Stimulated activated CD4-positive, alpha-beta T cell treated with anti-CD3 and anti-CD28 coated beads, TNF-alpha, amount 100 ng/mL, for 48 hours (primary cell): ENCODE measurements around the gene TIGD1.
"Not testable (repeated sequence)": the region's sequence is repeated elsewhere in the genome, so short reads cannot be mapped to it uniquely, and the experiment has no call there.

Experiments
- DNase-seq, 3 donors: peaks; one replicate each; pipeline ENCODE4 v3.0.0-alpha.2; 2020; ENCODE audit warnings: low read depth in 3 of 3

Gene TIGD1

DNA sequence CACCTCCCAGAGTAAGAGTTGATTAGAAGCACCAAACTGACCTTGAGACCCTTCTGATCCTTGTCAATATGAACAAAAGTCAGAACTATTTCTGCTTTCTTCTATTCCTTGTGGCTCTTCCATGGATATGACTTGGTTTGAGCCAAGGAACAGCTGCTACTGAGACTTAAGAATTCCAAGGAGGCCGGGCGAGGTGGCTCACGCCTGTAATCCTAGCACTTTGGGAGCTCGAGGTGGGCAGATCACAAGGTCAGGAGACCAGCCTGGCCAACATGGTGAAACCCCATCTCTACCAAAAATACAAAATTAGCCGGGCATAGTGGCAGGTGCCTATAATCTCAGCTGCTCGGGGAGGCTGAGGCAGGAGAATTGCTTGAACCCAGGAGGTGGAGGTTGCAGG lies 20.1 kb upstream of the TIGD1 start:
- DNase-seq = not testable (repeated sequence)

GRCh38 chr2:232569541-232569940 lies 19.2 kb upstream of the TIGD1 start:
- DNase-seq = no peak

- DNase-seq = no peak
Observed at GRCh38 chr2:232568161-232568560, 17.8 kb upstream of the TIGD1 start.

DNA sequence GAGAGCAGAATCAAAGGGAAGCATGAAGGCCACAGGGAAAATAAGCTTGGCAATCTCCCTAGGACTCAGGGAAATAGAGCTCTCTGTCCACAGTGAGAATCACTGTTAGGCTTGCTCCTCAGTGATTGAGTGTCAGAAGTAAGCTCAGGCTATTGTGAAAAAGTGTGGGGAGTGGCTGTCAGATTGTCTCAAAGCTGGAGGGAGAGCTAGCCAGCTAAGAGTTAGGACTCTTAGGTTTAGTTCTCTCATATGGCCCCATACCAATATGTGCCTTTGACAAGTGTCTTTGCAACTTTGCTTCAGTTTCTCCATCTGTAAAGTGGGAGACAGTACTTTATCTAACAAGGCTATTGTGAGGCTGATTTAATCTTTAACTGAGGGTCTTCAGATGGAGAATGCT lies 17.4 kb upstream of the TIGD1 start:
- no peak for DNase-seq

- no peak for DNase-seq
Observed at GRCh38 chr2:232563580-232563979, 13.2 kb upstream of the TIGD1 start.

GRCh38 chr2:232562515-232563151 lies 12.3 kb upstream of the TIGD1 start:
- DNase-seq = no peak

DNA sequence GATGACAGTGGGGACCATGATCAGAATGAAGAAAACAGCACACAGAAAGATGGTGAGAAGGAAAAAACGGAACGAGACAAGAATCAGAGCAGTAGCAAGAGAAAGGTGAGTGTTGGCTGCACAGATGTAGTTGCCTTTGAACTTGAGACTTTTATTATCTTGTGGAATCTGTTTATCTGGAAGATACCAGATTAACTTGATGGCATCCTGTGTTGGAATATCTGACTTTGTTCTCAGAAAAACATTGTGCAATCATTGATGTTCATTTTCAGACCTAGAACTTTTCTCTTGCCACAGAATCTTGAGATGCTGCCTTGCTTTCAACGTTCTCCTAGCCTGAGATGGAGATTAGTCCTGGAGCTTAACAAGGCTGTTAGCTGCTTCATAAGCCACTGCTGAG lies 6.1 kb upstream of the TIGD1 start:
- DNase-seq = no peak

- DNase-seq = no peak
Observed at GRCh38 chr2:232551776-232552175, 1.4 kb upstream of the TIGD1 start.

- DNase-seq = no peak
Observed at GRCh38 chr2:232551250-232551638, 887 bp upstream of the TIGD1 start.

DNA sequence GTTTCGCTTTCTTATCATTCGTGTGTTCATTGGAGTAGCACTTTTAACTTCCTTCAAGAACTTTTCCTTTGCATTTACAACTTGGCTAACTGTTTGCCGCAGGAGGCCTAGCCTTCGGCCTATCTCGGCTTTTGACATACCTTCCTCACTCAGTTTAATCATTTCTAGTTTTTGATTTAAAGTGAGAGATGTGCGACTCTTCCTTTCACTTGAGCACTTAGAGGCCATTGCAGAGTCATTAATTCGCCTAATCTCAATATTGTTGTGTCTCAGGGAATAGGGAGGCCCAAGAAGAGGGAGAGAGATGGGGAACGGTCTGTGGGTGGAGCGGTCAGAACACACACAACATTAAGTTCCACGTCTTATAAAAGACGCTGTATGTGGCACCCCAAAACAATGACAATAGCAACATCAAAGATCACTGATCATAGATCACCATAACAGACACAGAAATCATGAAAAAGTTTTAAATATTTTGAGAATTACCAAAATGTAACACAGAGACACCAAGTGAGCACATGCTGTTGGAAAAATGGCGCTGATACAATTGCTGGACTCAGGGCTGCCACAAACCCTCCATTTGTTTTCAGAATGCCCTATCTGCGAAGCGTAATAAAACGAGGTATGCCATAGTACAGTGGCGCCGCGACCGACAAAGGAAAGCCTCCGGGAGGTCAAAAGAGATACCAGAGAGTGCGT lies 553 bp downstream of the TIGD1 start:
- no peak for DNase-seq

GRCh38 chr2:232547991-232548390 lies 2.4 kb downstream of the TIGD1 start:
- DNase-seq = no peak

DNA sequence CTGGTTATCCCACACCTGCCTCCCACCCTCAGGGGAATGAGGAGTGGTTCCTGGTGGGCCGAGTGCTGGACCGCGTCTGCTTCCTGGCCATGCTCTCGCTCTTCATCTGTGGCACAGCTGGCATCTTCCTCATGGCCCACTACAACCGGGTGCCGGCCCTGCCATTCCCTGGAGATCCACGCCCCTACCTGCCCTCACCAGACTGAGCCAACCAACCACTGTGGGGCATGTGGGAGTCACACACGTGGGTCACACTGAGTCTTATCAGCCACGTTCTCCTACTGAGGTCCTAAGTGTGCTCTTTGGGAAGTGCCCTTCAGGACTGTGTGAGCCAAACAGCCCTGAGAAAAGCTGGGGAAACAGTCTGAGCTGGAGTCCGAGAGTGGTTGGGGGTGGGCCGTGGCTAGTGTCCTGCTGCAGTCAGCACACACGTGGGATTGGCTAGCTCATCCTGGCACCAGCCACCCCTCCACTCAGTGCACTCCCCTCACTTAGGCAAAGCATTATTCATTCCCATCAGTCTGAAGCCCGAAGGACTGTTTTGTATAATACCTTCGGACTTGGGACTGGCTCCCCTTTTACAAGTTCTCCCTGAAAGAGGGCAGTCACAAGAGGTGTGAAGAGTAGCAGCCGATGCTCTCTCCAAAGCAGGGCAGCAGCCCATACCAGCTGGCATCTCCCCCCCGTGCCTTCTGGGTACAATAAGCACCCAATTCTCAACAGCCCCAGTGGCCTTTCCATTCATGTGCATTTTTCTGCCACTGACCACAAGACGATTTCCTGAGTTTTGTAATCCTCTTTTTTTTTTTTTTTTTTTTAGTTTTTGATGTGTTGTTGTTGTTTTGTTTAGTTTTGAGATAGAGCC lies 4.6 kb downstream of the TIGD1 start:
- no peak for DNase-seq

- no peak for DNase-seq
Observed at GRCh38 chr2:232544674-232545073, 5.7 kb downstream of the TIGD1 start.

DNA sequence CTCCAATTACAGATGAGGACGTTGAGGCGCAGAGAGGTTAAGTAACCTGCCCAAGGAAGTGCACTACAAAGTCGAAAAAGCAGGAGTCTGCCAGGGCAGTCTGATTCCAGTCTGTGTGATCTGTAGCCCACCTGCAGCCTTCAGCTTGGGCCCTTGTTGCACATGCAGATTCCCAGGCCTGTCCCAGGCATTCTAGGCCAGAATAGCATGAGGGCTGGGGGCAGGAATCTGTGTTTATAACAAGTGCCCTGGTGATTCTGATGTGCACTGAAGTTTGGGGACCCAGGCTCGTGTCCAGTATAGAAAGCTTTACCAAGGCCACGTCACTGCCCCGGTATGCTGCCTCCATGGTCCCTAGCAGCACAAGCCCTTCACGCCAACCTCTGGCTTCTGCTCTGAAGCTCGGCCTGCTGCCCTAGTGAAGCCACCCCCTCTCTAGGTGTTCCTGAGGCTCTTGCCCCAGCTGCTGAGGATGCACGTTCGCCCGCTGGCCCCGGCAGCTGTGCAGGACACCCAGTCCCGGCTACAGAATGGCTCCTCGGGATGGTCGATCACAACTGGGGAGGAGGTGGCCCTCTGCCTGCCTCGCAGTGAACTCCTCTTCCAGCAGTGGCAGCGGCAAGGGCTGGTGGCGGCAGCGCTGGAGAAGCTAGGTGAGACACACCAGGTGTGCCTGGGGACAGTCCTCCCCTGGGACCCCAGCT lies 6.3 kb downstream of the TIGD1 start:
- no peak for DNase-seq

GRCh38 chr2:232543491-232543890 lies 6.9 kb downstream of the TIGD1 start:
- DNase-seq = no peak

DNA sequence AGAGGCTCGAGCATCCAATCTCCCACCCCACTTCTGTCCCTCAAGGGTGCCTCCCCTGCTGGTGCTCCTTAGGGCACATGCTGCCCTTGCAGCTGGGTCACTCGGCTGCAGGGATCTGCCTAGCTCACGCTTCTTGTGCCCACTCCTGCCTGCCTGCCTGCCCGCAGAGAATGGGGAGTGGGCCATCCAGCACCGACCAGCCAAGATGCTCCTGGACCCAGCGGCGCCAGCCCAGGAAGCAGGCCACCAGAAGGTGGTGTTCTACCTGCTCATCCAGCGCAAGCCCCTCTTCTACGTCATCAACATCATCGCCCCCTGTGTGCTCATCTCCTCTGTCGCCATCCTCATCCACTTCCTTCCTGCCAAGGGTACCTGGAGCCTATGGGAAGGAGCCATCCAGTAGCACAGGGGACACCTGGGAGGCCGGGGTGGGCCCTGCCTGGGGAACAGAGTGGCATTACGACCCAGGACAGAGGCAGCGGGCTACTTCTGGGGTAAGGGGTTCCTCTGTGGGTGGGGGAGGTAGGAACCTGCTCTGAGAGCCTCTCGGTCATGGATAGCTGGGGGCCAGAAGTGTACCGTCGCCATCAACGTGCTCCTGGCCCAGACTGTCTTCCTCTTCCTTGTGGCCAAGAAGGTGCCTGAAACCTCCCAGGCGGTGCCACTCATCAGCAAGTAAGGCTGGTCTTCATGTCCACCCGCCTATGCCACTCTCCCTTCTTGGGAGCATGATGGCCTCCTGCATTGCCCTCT lies 7.5 kb downstream of the TIGD1 start:
- DNase-seq = no peak

- no peak for DNase-seq
Observed at GRCh38 chr2:232541961-232542714, 8.2 kb downstream of the TIGD1 start.

DNA sequence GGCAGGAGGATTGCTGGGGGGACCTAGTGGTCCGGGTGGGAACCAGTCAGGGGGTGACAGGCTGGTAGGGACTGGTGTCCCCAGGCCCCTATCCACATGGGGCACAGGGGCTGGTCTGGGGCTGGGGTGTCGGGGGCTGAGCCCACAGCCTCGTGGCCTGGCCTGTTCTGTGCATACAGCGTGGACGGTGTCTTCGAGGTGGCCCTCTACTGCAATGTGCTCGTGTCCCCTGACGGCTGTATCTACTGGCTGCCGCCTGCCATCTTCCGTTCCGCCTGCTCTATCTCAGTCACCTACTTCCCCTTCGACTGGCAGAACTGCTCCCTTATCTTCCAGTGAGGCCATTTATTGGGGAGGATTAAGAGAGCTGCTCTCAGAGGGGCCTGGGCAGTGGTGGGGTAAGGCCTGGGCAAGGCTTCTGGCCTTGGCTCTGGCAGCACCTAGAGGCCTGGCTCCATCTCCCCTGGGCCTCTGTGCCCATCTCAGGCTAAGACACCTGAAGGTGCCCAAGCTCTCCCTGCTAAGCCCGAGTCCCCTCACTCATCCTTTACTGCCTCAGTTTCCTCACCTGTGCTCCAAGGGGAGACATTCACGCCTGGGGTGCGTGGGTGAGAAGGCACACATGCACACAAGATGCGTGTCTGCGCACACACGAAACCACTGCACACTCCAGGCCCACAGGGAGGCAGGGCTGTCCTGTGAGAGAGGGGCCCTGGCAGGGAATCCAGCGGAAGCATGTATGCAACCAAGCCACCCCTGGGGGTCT lies 9.0 kb downstream of the TIGD1 start:
- no peak for DNase-seq

GRCh38 chr2:232540441-232541041 lies 9.8 kb downstream of the TIGD1 start:
- DNase-seq = no peak
